ENCODE data around the gene RLBP1.

The RLBP1 gene

GRCh38 chr15:89205991-89206585 lies 15.3 kb downstream of the RLBP1 start:
- DNase-seq: no peak

- peak in 1 of 2 donors; percentile 15 for DNase-seq
Measured at GRCh38 chr15:89203705-89204273, 17.6 kb downstream of the RLBP1 start.

- no peak for DNase-seq
Measured at GRCh38 chr15:89201465-89202005, 19.8 kb downstream of the RLBP1 start.

- DNase-seq: no peak
Measured at GRCh38 chr15:89200182-89200581, 21.2 kb downstream of the RLBP1 start.

- DNase-seq: no peak
Measured at GRCh38 chr15:89199746-89200145, 21.6 kb downstream of the RLBP1 start.

- no peak for DNase-seq
Measured at GRCh38 chr15:89198934-89199333, 22.4 kb downstream of the RLBP1 start.

GRCh38 chr15:89198196-89198595 lies 23.2 kb downstream of the RLBP1 start:
- DNase-seq: no peak

- DNase-seq: no peak
Measured at GRCh38 chr15:89197503-89197971, 23.8 kb downstream of the RLBP1 start.

GRCh38 chr15:89196994-89197393 lies 24.4 kb downstream of the RLBP1 start:
- DNase-seq: no peak

- no peak for DNase-seq
Measured at GRCh38 chr15:89196241-89196640, 25.1 kb downstream of the RLBP1 start.

GRCh38 chr15:89195836-89196235 lies 25.5 kb downstream of the RLBP1 start:
- no peak for DNase-seq

GRCh38 chr15:89194608-89195007 lies 26.8 kb downstream of the RLBP1 start:
- DNase-seq: no peak

GRCh38 chr15:89192766-89193165 lies 28.6 kb downstream of the RLBP1 start:
- no peak for DNase-seq

GRCh38 chr15:89192136-89192535 lies 29.2 kb downstream of the RLBP1 start:
- DNase-seq: no peak

- DNase-seq: no peak
Measured at GRCh38 chr15:89187986-89188514, 33.3 kb downstream of the RLBP1 start.

GRCh38 chr15:89187301-89187985 lies 33.9 kb downstream of the RLBP1 start:
- no peak for DNase-seq

- DNase-seq: no peak
Measured at GRCh38 chr15:89186803-89187202, 34.6 kb downstream of the RLBP1 start.

- DNase-seq: no peak
Measured at GRCh38 chr15:89184886-89185526, 36.4 kb downstream of the RLBP1 start.

GRCh38 chr15:89184357-89184756 lies 37.0 kb downstream of the RLBP1 start:
- no peak for DNase-seq

GRCh38 chr15:89179966-89180875 lies 41.2 kb downstream of the RLBP1 start:
- no peak for DNase-seq

GRCh38 chr15:89178307-89178977 lies 42.9 kb downstream of the RLBP1 start:
- DNase-seq: no peak

Data from CD4-positive, alpha-beta T cell treated with Interleukin-4 for 1 hour (primary cell).